OCI-LY3 (cell line): ENCODE measurements around the gene NINJ1.

Experiments
- EZH2phosphoT487 ChIP-seq: fragments of 200-600 bp; shearing (Covaris generic); IDR thresholded peaks from 2 replicates; pipeline ENCODE4 v1.6.1; 2018; ENCODE audit warnings: antibody characterized with exemption, mixed run types, low read depth
- TF ChIP-seq, protein P1 (sequence below): fragments of 200-600, 300-600 bp; sonication (generic); IDR thresholded peaks from 2 replicates; pipeline ENCODE4 v1.5.1; 2014; ENCODE audit warnings: antibody characterized with exemption, low read length, low read depth

- TF ChIP-seq EZH2phosphoT487 = no peak
- TF ChIP-seq, protein P1, sequence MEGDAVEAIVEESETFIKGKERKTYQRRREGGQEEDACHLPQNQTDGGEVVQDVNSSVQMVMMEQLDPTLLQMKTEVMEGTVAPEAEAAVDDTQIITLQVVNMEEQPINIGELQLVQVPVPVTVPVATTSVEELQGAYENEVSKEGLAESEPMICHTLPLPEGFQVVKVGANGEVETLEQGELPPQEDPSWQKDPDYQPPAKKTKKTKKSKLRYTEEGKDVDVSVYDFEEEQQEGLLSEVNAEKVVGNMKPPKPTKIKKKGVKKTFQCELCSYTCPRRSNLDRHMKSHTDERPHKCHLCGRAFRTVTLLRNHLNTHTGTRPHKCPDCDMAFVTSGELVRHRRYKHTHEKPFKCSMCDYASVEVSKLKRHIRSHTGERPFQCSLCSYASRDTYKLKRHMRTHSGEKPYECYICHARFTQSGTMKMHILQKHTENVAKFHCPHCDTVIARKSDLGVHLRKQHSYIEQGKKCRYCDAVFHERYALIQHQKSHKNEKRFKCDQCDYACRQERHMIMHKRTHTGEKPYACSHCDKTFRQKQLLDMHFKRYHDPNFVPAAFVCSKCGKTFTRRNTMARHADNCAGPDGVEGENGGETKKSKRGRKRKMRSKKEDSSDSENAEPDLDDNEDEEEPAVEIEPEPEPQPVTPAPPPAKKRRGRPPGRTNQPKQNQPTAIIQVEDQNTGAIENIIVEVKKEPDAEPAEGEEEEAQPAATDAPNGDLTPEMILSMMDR = no peak
Observed at GRCh38 chr9:93090091-93090655, 43.9 kb downstream of the NINJ1 start.
